ENCODE results near the gene ADAMTS16.
"Not testable (repeated sequence)": the region's sequence is repeated elsewhere in the genome, so short reads cannot be mapped to it uniquely, and the experiment has no call there.

The ADAMTS16 gene

GRCh38 chr5:5139777-5140478 is at the start of gene ADAMTS16:
Gene ADAMTS16 (plus strand): TSS chr5:5140330. CDS start chr5:5140468, 138 bp downstream.
- no peak for DNase-seq

GRCh38 chr5:5092149-5092548 is 48.0 kb upstream of the ADAMTS16 start:
- no peak for DNase-seq

- no peak for DNase-seq
Observed at GRCh38 chr5:5100635-5101034, 39.5 kb upstream of the ADAMTS16 start.

- DNase-seq, result no peak
Observed at GRCh38 chr5:5101676-5102075, 38.5 kb upstream of the ADAMTS16 start.

GRCh38 chr5:5103245-5103644 is 36.9 kb upstream of the ADAMTS16 start:
- no peak for DNase-seq

- DNase-seq, result no peak
Observed at GRCh38 chr5:5104550-5104949, 35.6 kb upstream of the ADAMTS16 start.

- DNase-seq, result no peak
Observed at GRCh38 chr5:5105531-5105930, 34.6 kb upstream of the ADAMTS16 start.

- no peak for DNase-seq
Observed at GRCh38 chr5:5116956-5117355, 23.2 kb upstream of the ADAMTS16 start.

GRCh38 chr5:5122776-5123175 is 17.4 kb upstream of the ADAMTS16 start:
- no peak for DNase-seq

GRCh38 chr5:5124231-5124630 is 15.9 kb upstream of the ADAMTS16 start:
- no peak for DNase-seq

GRCh38 chr5:5126444-5126843 is 13.7 kb upstream of the ADAMTS16 start:
- no peak for DNase-seq

- DNase-seq, result no peak
Observed at GRCh38 chr5:5128766-5129165, 11.4 kb upstream of the ADAMTS16 start.

- DNase-seq, result no peak
Observed at GRCh38 chr5:5132234-5132633, 7.9 kb upstream of the ADAMTS16 start.

GRCh38 chr5:5132693-5133295 is 7.3 kb upstream of the ADAMTS16 start:
- DNase-seq, result no peak

- DNase-seq, result no peak
Observed at GRCh38 chr5:5134107-5134506, 6.0 kb upstream of the ADAMTS16 start.

GRCh38 chr5:5135957-5136676 is 4.0 kb upstream of the ADAMTS16 start:
- no peak for DNase-seq

- DNase-seq, result not testable (repeated sequence)
Observed at GRCh38 chr5:5137851-5138250, 2.3 kb upstream of the ADAMTS16 start.

- DNase-seq, result no peak
Observed at GRCh38 chr5:5139336-5139776, 774 bp upstream of the ADAMTS16 start.

- DNase-seq, result no peak
Observed at GRCh38 chr5:5140479-5141338, 579 bp downstream of the ADAMTS16 start.

GRCh38 chr5:5141339-5141599 is 1.1 kb downstream of the ADAMTS16 start:
- DNase-seq, result no peak

- DNase-seq, result no peak
Observed at GRCh38 chr5:5141625-5142525, 1.7 kb downstream of the ADAMTS16 start.

- no peak for DNase-seq
Observed at GRCh38 chr5:5144441-5144840, 4.3 kb downstream of the ADAMTS16 start.
